ENCODE data around the gene MAP3K5.
"Not testable (repeated sequence)": the region's sequence is repeated elsewhere in the genome, so short reads cannot be mapped to it uniquely, and the experiment has no call there.

The MAP3K5 gene

GRCh38 chr6:136719280-136720044, 72.8 kb downstream of the MAP3K5 start:
- DNase-seq = peak; percentile 76 to 85

- DNase-seq = no peak
Measured at GRCh38 chr6:136718476-136718875, 73.8 kb downstream of the MAP3K5 start.

- DNase-seq = peak in 1 of 2 donors; percentile 49
Measured at GRCh38 chr6:136717716-136717990, 74.6 kb downstream of the MAP3K5 start.

- DNase-seq = peak; percentile 50 to 65
Measured at GRCh38 chr6:136716917-136717715, 75.2 kb downstream of the MAP3K5 start.

GRCh38 chr6:136712642-136713041, 79.6 kb downstream of the MAP3K5 start:
- not testable (repeated sequence) for DNase-seq

- DNase-seq = no peak
Measured at GRCh38 chr6:136711644-136712043, 80.6 kb downstream of the MAP3K5 start.

GRCh38 chr6:136710877-136711552, 81.3 kb downstream of the MAP3K5 start:
- DNase-seq = no peak

GRCh38 chr6:136709429-136709828, 82.8 kb downstream of the MAP3K5 start:
- no peak for DNase-seq

- no peak for DNase-seq
Measured at GRCh38 chr6:136706430-136706829, 85.8 kb downstream of the MAP3K5 start.

GRCh38 chr6:136703331-136703865, 88.9 kb downstream of the MAP3K5 start:
- DNase-seq = peak in 1 of 2 donors; percentile 64

- DNase-seq = no peak
Measured at GRCh38 chr6:136701045-136701444, 91.2 kb downstream of the MAP3K5 start.

- no peak for DNase-seq
Measured at GRCh38 chr6:136699358-136699757, 92.9 kb downstream of the MAP3K5 start.

GRCh38 chr6:136696783-136697364, 95.4 kb downstream of the MAP3K5 start:
- no peak for DNase-seq

GRCh38 chr6:136696238-136696637, 96.0 kb downstream of the MAP3K5 start:
- DNase-seq = peak; percentile 90 to 96

- no peak for DNase-seq
Measured at GRCh38 chr6:136695412-136695811, 96.9 kb downstream of the MAP3K5 start.

- no peak for DNase-seq
Measured at GRCh38 chr6:136693090-136693489, 99.2 kb downstream of the MAP3K5 start.

GRCh38 chr6:136687894-136688293, 104.4 kb downstream of the MAP3K5 start:
- DNase-seq = not testable (repeated sequence)

- DNase-seq = no peak
Measured at GRCh38 chr6:136685540-136686108, 106.7 kb downstream of the MAP3K5 start.

GRCh38 chr6:136684466-136684865, 107.8 kb downstream of the MAP3K5 start:
- no peak for DNase-seq

- DNase-seq = no peak
Measured at GRCh38 chr6:136683209-136683941, 108.9 kb downstream of the MAP3K5 start.

GRCh38 chr6:136682292-136682691, 110.0 kb downstream of the MAP3K5 start:
- DNase-seq = no peak

- DNase-seq = no peak
Measured at GRCh38 chr6:136677822-136678221, 114.5 kb downstream of the MAP3K5 start.

Measured in inflammatory macrophage (primary cell).